Endothelial cell (in vitro differentiated cells): Measurements from ENCODE around the gene RASSF6. TPM values are rescaled to one million over a fixed set of nuclear protein-coding genes. Genes with fewer than 3 reads are reported as not detected.

ENCODE experiments used
- DNase-seq: peaks from one replicate; pipeline ENCODE4 v3.0.0; 2021; ENCODE audit warnings: low spot score
- H3K27ac Mint-ChIP-seq: one replicate; pipeline ENCODE4 v1.8.0; 2021; ENCODE audit warnings: mixed read lengths, inconsistent platforms; ENCODE audit not compliant: unreplicated experiment
- H3K27me3 Mint-ChIP-seq: one replicate; pipeline ENCODE4 v1.8.0; 2021; ENCODE audit warnings: mild to moderate bottlenecking, moderate library complexity, mixed read lengths, inconsistent platforms; ENCODE audit not compliant: unreplicated experiment
- H3K36me3 Mint-ChIP-seq: one replicate; pipeline ENCODE4 v1.8.0; 2021; ENCODE audit warnings: mild to moderate bottlenecking, low read depth, mixed read lengths, inconsistent platforms; ENCODE audit not compliant: unreplicated experiment
- H3K4me1 Mint-ChIP-seq: one replicate; pipeline ENCODE4 v1.8.0; 2021; ENCODE audit warnings: mild to moderate bottlenecking, mixed read lengths, inconsistent platforms; ENCODE audit not compliant: unreplicated experiment
- H3K4me3 Mint-ChIP-seq: one replicate; pipeline ENCODE4 v1.8.0; 2021; ENCODE audit warnings: mild to moderate bottlenecking, mixed read lengths, inconsistent platforms; ENCODE audit not compliant: unreplicated experiment
- H3K9me3 Mint-ChIP-seq: one replicate; pipeline ENCODE4 v1.8.0; 2021; ENCODE audit warnings: mixed read lengths, inconsistent platforms; ENCODE audit not compliant: unreplicated experiment
- CTCF ChIP-seq: fragments of 200-600 bp; sonication (generic); IDR thresholded peaks from one replicate; pipeline ENCODE4 v1.5.0; 2021; ENCODE audit warnings: antibody characterized with exemption; ENCODE audit not compliant: unreplicated experiment
- total RNA-seq: library from RNA; stranded (reverse); fragmentation: NEBNext Ultra II Directional; extraction: Animal tissue kit (Norgen Biotek cat#: 25700); gene quantifications from one replicate; pipeline ENCODE4 v1.2.1, GENCODE V29; 2021; ENCODE audit not compliant: unreplicated experiment

Gene RASSF6
- total RNA-seq, 1 donor from 2014 or later = not detected

- DNase-seq = no peak
- Mint-ChIP-seq H3K4me3 (no peak overlapping the region), H3K4me1 (no peaks in the 10 kb centered on the region), H3K36me3 (no peaks in the 10 kb centered on the region), H3K27me3 (peaks cover 2% of the 10 kb centered on the region), H3K27ac (no peak overlapping the region), H3K9me3 (no peaks in the 10 kb centered on the region)
- TF ChIP-seq CTCF = no peak
These were observed 13.7 kb downstream of the RASSF6 start for GRCh38 chr4:73606465-73606974.

- no peak for DNase-seq
- Mint-ChIP-seq H3K27ac (no peak overlapping the region), H3K9me3 (no peaks in the 10 kb centered on the region), H3K27me3 (no peaks in the 10 kb centered on the region), H3K4me3 (no peak overlapping the region), H3K36me3 (no peaks in the 10 kb centered on the region), H3K4me1 (no peaks in the 10 kb centered on the region)
- no peak for TF ChIP-seq CTCF
These were observed 16.2 kb downstream of the RASSF6 start for GRCh38 chr4:73603854-73604584.

GRCh38 chr4:73603271-73603710 is 16.9 kb downstream of the RASSF6 start:
- no peak for TF ChIP-seq CTCF
- H3K4me3 Mint-ChIP-seq = no peak overlapping the region
- no peaks in the 10 kb centered on the region for H3K4me1 Mint-ChIP-seq
- H3K27me3 Mint-ChIP-seq = no peaks in the 10 kb centered on the region
- no peak for DNase-seq
- H3K27ac Mint-ChIP-seq = no peak overlapping the region
- no peaks in the 10 kb centered on the region for H3K36me3 Mint-ChIP-seq
- H3K9me3 Mint-ChIP-seq = no peaks in the 10 kb centered on the region

- no peaks in the 10 kb centered on the region for H3K4me1 Mint-ChIP-seq
- H3K27me3 Mint-ChIP-seq = no peaks in the 10 kb centered on the region
- no peaks in the 10 kb centered on the region for H3K9me3 Mint-ChIP-seq
- DNase-seq = no peak
- TF ChIP-seq CTCF = no peak
- no peak overlapping the region for H3K4me3 Mint-ChIP-seq
- H3K36me3 Mint-ChIP-seq = no peaks in the 10 kb centered on the region
- H3K27ac Mint-ChIP-seq = no peak overlapping the region
These were observed 19.3 kb downstream of the RASSF6 start for GRCh38 chr4:73600954-73601353.

- no peak for TF ChIP-seq CTCF
- H3K27ac Mint-ChIP-seq = no peak overlapping the region
- DNase-seq = no peak
- no peaks in the 10 kb centered on the region for H3K9me3 Mint-ChIP-seq
- H3K4me3 Mint-ChIP-seq = no peak overlapping the region
- H3K27me3 Mint-ChIP-seq = no peaks in the 10 kb centered on the region
- no peaks in the 10 kb centered on the region for H3K36me3 Mint-ChIP-seq
- H3K4me1 Mint-ChIP-seq = no peaks in the 10 kb centered on the region
These were observed 21.1 kb downstream of the RASSF6 start for GRCh38 chr4:73599182-73599581.
